GM19468 (cell line): ENCODE measurements around the gene AKT1.

ENCODE experiments used
- ATAC-seq: cut with Tn5 transposase; IDR thresholded peaks from one replicate; pipeline ENCODE4 v1.9.1; 2021; ENCODE audit warnings: mild to moderate bottlenecking, moderate library complexity, moderate number of reproducible peaks; ENCODE audit not compliant: unreplicated experiment; ENCODE audit errors: extremely low read depth

Gene AKT1

GRCh38 chr14:104743461-104744380, 51.8 kb downstream of the AKT1 start:
- no peak for ATAC-seq

- ATAC-seq: no peak
These were observed 52.7 kb downstream of the AKT1 start for GRCh38 chr14:104742586-104743455.

GRCh38 chr14:104741803-104742251, 53.7 kb downstream of the AKT1 start:
- ATAC-seq: no peak

- ATAC-seq: no peak
These were observed 54.3 kb downstream of the AKT1 start for GRCh38 chr14:104741108-104741802.

DNA sequence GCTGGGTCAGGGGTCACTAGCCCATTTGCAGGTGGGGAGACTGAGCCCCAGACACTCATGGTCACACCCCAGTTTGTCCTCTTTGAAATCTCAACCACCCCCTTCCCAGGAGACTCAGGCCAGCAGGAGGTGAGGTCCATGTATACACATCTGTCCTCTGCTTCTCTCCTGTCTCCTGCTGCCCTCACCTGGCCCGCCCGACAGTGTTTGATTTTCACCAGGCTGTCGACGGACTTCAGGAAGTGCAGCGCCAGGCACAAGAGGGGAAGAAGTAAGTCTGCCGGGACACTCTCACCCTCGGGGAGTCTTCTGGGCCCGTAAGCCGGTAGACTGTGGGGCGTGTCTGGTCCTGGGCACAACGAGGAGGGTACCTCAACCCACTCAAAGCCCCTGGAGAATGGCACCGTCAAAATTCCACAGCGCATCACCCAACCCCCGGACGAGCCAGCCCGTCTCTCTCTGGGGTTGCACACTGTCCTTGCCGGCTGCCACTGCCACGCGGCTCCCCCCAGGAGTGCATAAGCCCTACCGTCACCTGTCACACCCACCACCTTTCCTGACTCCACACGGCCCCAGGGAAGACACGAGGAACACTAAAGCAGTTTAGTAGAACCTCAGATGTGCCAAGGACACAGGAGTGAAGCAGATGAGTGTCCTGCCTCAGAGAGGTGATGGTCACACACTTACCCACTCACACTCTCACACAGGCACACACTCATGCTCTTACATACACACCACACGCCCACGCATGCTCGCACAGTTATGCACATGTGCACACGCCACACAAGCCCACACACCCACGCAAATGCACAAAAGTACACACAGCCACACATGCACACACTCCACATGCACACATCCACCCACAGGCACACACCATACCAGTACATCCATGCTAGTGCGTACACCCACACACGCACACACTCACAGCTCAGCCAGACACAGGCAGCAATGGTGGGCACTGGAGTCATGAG, 55.7 kb downstream of the AKT1 start:
- ATAC-seq: no peak

GRCh38 chr14:104739026-104739425, 56.5 kb downstream of the AKT1 start:
- no peak for ATAC-seq

DNA sequence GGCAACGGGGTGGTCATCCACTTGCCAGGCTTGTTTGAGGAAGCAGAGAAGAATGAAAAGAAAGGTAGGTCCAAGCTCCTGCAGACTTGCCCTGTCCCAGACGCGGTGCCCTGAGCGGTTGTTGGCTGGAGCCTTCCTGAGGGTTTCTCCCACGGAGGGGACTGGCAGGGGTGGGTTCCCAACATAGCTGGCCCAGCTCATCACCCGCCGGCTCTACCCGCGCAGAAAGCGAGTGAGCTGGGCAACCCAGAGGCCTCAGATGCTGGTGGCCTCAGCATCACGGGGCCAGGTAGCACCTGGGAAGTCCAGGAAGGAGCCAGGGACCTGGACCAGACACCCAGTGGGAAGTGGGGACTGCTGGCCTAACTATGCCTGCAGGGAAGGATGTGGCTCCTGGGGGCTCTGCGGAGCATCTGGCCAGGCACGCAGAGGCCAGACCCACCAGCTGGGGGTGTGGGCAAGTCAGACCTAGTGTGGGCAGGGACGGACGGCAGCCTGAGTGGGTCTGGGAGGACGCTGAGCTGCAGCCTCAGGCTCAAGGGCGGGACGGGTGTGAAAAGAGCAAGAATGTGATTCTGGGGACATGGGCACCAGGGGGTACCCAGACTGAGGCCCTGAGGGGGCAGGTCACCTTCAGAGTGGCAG, 57.1 kb downstream of the AKT1 start:
- no peak for ATAC-seq

GRCh38 chr14:104735830-104736642, 59.5 kb downstream of the AKT1 start:
- ATAC-seq: no peak

DNA sequence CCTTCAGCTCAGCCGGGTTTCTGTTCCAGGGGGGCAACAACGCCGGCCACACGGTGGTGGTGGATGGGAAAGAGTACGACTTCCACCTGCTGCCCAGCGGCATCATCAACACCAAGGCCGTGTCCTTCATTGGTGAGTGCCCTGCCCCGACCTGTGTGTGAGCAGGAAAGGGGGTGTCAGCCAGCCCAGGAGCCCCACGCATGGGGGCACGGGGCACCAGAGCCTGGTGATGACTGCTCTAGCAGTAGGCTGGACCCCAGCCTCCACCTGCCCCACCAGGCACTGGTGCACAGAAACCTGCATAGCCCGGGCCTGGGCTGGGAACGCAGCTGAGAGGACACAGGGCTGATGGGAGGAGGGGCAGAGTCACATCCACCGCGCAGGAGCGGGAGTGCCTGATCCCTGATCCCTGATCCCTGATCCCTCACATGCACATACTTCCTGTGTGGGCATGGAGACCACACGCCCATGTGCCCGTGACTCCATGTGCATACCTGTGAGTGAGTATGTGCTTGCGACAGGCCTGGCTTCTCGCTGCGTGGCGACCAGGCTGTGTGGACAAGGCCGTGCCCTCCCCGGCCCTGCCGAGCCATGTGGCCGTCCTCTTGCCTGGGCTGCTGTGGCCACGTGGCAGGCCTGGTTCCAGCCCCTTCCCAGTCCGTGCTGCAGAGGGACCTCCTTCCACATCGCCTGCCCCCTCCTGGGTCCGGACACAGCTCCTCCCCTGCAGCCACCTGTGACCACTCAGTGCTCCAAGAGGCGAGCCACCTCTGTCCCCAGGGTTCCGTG, 60.4 kb downstream of the AKT1 start:
- ATAC-seq: no peak

DNA sequence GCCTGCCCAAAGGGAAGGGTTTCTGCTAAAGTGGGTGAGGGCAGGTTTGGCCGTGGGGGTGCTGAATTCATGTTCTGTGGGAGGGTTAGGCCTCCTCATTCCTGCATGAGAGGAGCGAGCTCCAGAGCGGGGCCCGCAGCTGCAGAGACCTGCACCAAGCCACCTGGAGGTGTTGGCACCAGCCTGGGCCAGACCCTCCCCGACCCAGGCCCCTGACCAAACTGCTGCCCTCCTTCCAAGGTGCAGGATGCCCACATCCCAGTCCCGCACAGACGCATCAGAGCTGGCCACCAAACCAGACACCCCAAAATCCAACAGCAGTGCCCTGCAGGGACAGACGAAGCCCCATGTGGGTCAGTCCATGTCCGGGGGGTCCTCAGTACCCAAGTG, 61.0 kb downstream of the AKT1 start:
- ATAC-seq: no peak

DNA sequence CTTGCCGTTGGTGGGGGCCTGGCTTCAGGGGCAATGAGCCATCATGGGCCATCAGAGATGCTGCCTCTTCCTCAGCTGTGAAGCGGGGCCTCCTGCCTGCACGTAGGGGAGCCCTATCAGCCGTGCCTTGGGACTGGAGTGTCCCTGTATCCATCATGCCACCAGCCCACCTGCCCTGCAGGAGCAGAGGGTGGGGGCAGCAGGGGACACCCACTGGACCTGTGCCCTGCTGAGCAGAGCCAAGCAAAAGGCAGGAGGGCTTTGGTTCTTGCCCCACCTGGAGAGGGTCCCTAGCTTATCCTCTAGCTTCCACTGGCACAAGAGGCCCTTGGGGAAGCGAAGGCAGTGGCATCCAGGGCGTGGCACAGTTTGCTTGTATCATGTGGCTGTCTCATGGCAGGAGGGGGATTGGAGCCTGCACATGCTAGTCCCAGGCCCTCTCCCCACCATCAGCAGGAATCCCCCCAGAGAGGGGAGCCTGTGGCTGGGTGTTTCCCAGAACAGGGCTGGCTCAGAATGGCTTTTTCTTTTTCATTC, 61.4 kb downstream of the AKT1 start:
- no peak for ATAC-seq

DNA sequence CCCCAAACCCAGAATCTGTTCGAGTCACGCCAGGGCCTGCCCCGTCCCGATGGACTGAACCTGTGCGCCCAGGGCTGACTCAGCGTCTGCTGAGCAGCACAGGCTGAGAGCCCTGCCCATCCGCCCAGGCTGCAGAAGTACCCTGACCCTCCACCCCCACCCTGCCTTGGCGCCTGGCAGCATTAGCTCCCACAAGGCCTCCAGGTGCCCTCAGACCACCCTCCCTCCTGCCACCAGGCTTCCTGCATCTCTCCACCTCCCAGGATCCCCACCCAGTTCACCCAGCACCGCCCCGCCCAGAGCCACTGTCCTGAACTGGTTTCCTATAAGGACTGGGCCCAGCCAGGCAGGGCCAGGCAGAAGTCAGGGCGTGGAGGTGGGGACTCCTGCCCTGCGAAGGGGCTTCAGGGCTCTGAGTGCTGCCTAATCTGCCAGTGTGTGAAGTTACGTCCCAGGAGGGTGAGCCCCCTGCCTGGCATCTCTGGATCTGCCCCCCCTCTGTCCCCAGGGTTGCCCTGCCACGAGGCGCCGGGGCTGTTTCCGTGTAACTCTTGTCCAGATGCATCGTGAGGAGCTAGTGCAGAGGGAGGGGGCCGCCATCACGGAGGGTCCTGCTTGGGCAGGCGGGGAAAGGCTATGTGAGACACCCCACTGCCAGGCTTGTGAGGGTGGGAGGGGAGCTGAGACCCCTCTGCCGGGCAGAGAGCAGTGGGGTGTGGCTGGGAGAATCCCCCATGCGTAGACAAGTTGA, 62.4 kb downstream of the AKT1 start:
- ATAC-seq: no peak

DNA sequence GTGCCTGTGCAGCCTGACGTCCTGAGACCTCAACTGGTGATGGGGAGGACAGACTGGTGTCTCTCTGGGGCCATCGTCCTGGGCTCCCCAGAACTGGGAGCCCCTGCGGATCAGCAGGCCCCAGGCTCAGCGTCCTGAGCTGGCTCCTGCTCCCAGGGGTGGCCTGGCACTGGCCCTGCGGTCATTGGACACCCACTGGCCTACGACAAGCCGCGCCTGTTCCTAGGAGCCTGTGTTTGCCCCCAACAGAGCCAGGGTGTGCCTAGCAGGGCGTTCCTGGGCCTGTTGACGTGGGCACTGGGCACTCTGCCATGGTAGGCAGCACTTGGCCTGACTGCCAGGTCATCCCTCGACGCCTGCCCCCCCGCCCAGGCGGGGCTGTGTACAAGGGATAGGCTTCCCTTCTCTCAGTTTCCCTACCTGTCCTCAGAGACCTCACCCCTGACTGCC, 63.2 kb downstream of the AKT1 start:
- no peak for ATAC-seq

- no peak for ATAC-seq
These were observed 63.9 kb downstream of the AKT1 start for GRCh38 chr14:104731320-104732294.

DNA sequence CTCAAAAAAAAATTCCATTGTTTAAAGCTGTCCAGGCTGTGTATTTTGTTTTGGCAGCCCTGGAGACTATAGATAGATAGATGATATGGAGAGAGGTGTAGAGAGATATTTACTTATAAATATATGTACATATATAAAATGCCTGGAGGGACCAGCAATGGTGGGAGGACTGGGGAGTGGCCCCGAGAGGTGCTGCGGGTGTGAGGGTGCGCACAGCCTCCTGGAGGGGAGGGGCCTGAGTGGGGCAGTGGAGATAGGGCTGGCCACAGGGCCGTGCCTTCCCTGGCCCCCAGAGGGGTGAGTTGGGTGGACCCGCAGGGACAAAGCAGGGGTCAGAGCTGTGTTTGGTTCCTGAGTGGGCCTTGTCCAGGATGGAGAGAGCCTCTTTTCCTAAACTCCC, 65.1 kb downstream of the AKT1 start:
- ATAC-seq: no peak
